Testis (tissue), 2 donors: ENCODE results near the gene TEX101.

ENCODE experiments used
- CTCF ChIP-seq, 3 experiments: fragments of 450-650 bp in 2 of 3; fragments of 200-600 bp in 1 of 3; sonication (generic) in 1 of 3; IDR thresholded peaks; one replicate each; pipeline ENCODE4 v1.5.1; 2016 to 2019; ENCODE audit warnings: antibody characterized with exemption in 3 of 3, mild to moderate bottlenecking in 2 of 3, moderate library complexity in 1 of 3
- POLR2A ChIP-seq: fragments of 450-650 bp; IDR thresholded peaks from one replicate; pipeline ENCODE4 v1.6.1; 2017; ENCODE audit warnings: antibody characterized with exemption, mild to moderate bottlenecking, moderate library complexity

- TF ChIP-seq CTCF (IDR thresholded peaks at IDR 0.05) (no peak), POLR2A (no peak)
Observed at GRCh38 chr19:43460362-43461016, 45.8 kb downstream of the TEX101 start.
